Posterior vena cava (tissue), 2 donors: ENCODE data around the gene MS4A15. TPM values are rescaled to one million over a fixed set of nuclear protein-coding genes. Genes with fewer than 3 reads are reported as not detected.
"Not testable (repeated sequence)": the region's sequence is repeated elsewhere in the genome, so short reads cannot be mapped to it uniquely, and the experiment has no call there.

ENCODE experiments used
- DNase-seq: peaks from one replicate; pipeline ENCODE4 v3.0.0-alpha.2; 2020; ENCODE audit warnings: low spot score
- intact Hi-C, 2 donors: fragments of 100-400 bp; cut with DNase I; formaldehyde crosslinking; loops; one replicate each; pipeline versions ENCODE4 v1.14.1 to v1.14.2; 2022 to 2023
- long read RNA-seq, 2 donors: library from polyadenylated mRNA; unstranded; transcript quantifications; one replicate each; pipeline ENCODE4 v2.0.0, GENCODE V29; 2020 to 2021
- total RNA-seq, 2 donors: library from RNA; stranded (reverse); fragmentation: NEBNext Ultra II Directional; extraction: Animal tissue kit (Norgen Biotek cat#: 25700); gene quantifications; one replicate each; pipeline ENCODE4 v1.2.1, GENCODE V29; 2021
- donor health status: DM: yes; HTN: yes; CAD: no.
- donor health status: DM: yes; HTN: yes; CAD: no.

MS4A15 gene
- not detected for total RNA-seq
- long read RNA-seq, donor 1 = 0 reads
- long read RNA-seq, donor 2 = 0 reads

- intact Hi-C loops = no loop called here
These were observed at the start of gene MS4A15 for GRCh38 chr11:60756307-60757032. TSS of gene MS4A15 (plus strand) at chr11:60756867. CDS start at chr11:60763734, 6,867 bp downstream.

GRCh38 chr11:60706931-60707330 is 49.7 kb upstream of the MS4A15 start:
- no peak for DNase-seq
- intact Hi-C loops = no loop called here

More at GRCh38 chr11:60756307-60757032, at the start of gene MS4A15:
- DNase-seq = no peak

GRCh38 chr11:60710482-60710881 is 46.2 kb upstream of the MS4A15 start:
- intact Hi-C loops = no loop called here
- DNase-seq = no peak

GRCh38 chr11:60711276-60711675 is 45.4 kb upstream of the MS4A15 start:
- intact Hi-C loops = no loop called here
- no peak for DNase-seq

GRCh38 chr11:60713423-60713822 is 43.2 kb upstream of the MS4A15 start:
- intact Hi-C loops, DNase-seq: not testable (repeated sequence)

- DNase-seq = no peak
- intact Hi-C loops = no loop called here
These were observed 38.7 kb upstream of the MS4A15 start for GRCh38 chr11:60717956-60718355.

GRCh38 chr11:60718524-60719316 is 37.9 kb upstream of the MS4A15 start:
- intact Hi-C loops = no loop called here
- DNase-seq = no peak

GRCh38 chr11:60719391-60719790 is 37.3 kb upstream of the MS4A15 start:
- DNase-seq = no peak
- intact Hi-C loops = no loop called here

GRCh38 chr11:60720460-60720859 is 36.2 kb upstream of the MS4A15 start:
- intact Hi-C loops = no loop called here

GRCh38 chr11:60724420-60724819 is 32.2 kb upstream of the MS4A15 start, which contains the start of gene MS4A18:
TSS of gene MS4A18 (plus strand) at chr11:60724720.
- no peak for DNase-seq
- intact Hi-C loops = no loop called here

More at GRCh38 chr11:60720460-60720859, 36.2 kb upstream of the MS4A15 start:
- no peak for DNase-seq

- no peak for DNase-seq
- intact Hi-C loops = no loop called here
These were observed 31.1 kb upstream of the MS4A15 start for GRCh38 chr11:60725592-60725991.

GRCh38 chr11:60731586-60731985 is 25.1 kb upstream of the MS4A15 start:
- DNase-seq = no peak
- intact Hi-C loops = no loop called here

- intact Hi-C loops = no loop called here
- no peak for DNase-seq
These were observed 22.4 kb upstream of the MS4A15 start for GRCh38 chr11:60734279-60734678.

- DNase-seq = no peak
- intact Hi-C loops = no loop called here
These were observed 17.6 kb upstream of the MS4A15 start for GRCh38 chr11:60739114-60739513.

- DNase-seq = no peak
- intact Hi-C loops = no loop called here
These were observed 16.1 kb upstream of the MS4A15 start for GRCh38 chr11:60740573-60740972.

GRCh38 chr11:60741421-60741820 is 15.2 kb upstream of the MS4A15 start:
- no peak for DNase-seq
- intact Hi-C loops = no loop called here

GRCh38 chr11:60743058-60743457 is 13.6 kb upstream of the MS4A15 start:
- no peak for DNase-seq
- intact Hi-C loops = no loop called here

GRCh38 chr11:60744114-60744513 is 12.6 kb upstream of the MS4A15 start:
- intact Hi-C loops = no loop called here
- no peak for DNase-seq

- intact Hi-C loops = no loop called here
- DNase-seq = no peak
These were observed 9.3 kb upstream of the MS4A15 start for GRCh38 chr11:60747359-60747873.

- DNase-seq = no peak
- intact Hi-C loops = no loop called here
These were observed 8.4 kb upstream of the MS4A15 start for GRCh38 chr11:60748225-60748624.
